ENCODE data around the gene ZNF268.

The ZNF268 gene

GRCh38 chr12:133181238-133181959 is at the start of gene ZNF268:
Gene ZNF268, plus strand, starts transcription at chr12:133181495. Its CDS starts 503 bp downstream, at chr12:133181998.
- DNase-seq, result peak; percentile 94 to 96
- TF ChIP-seq POLR2A (IDR thresholded peaks at IDR 0.05; ENCODE audit: low read length) (peak; percentile 71), GATA1 (IDR thresholded peaks at IDR 0.05; ENCODE audit: low read depth, low read length) (no peak)

- TF ChIP-seq GATA1 (IDR thresholded peaks at IDR 0.05; ENCODE audit: low read depth, low read length) (no peak), POLR2A (IDR thresholded peaks at IDR 0.05; ENCODE audit: low read length) (no peak)
- peak in 1 of 2 experiments; percentile 32 for DNase-seq
Observed at GRCh38 chr12:133135747-133136146, 45.5 kb upstream of the ZNF268 start.

DNA sequence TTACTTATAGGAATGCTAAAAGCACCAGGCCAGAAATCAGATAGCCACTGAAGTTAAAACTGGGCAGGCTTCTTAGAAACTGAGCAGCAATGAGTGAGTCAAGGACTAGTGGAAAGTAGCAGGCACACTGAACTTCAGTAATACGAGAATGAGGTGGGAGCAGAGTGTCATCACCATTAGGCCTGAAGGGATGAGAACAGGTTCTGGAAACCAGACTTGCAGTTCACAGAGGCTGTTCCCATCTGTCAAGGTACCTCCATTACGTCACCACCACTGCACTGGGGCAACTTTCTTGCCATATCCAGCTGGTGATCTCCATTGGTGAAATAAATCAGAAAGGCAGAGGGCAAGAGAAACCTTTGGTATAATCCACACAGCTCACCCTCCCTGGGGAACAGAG is 35.3 kb upstream of the ZNF268 start:
- DNase-seq, result no peak

DNA sequence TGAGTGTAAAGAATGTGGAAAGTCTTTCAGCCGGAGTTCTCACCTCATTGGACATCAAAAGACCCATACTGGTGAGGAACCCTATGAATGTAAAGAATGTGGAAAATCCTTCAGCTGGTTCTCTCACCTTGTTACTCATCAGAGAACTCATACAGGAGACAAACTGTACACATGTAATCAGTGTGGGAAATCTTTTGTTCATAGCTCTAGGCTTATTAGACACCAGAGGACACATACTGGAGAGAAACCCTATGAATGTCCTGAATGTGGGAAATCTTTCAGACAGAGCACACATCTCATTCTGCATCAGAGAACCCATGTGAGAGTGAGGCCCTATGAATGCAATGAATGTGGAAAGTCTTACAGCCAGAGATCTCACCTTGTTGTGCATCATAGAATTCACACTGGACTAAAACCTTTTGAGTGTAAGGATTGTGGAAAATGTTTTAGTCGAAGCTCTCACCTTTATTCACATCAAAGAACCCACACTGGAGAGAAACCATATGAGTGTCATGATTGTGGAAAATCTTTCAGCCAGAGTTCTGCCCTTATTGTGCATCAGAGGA is 25.1 kb upstream of the ZNF268 start:
- no peak for DNase-seq
- TF ChIP-seq POLR2A (IDR thresholded peaks at IDR 0.05; ENCODE audit: low read length), result no peak
- TF ChIP-seq GATA1 (IDR thresholded peaks at IDR 0.05; ENCODE audit: low read depth, low read length), result no peak

More for the DNA sequence above, 35.3 kb upstream of the ZNF268 start:
- TF ChIP-seq POLR2A (IDR thresholded peaks at IDR 0.05; ENCODE audit: low read length), result no peak
- no peak for TF ChIP-seq GATA1 (IDR thresholded peaks at IDR 0.05; ENCODE audit: low read depth, low read length)

- DNase-seq, result no peak
- TF ChIP-seq GATA1 (IDR thresholded peaks at IDR 0.05; ENCODE audit: low read depth, low read length) (no peak), POLR2A (IDR thresholded peaks at IDR 0.05; ENCODE audit: low read length) (no peak)
Observed at GRCh38 chr12:133165776-133166175, 15.5 kb upstream of the ZNF268 start.

DNA sequence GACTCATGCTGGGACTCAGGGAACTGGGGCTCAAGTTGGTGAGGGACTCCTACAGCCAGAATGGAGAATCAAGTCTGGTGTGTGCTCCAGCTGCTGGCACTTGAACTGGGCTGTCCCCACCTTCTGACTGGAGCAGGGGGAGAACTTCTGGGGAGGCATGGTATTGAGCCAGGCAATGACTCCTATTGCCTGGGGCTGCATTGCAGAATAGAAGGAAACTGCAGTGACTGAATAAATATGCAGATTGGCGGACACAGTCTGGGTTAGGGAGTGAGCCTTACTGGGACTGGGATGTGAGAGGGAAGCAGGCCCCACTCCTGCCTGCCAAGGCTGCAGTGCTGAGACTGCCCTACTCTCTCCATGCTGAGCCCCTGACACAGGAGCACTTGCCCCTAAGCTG is 8.8 kb upstream of the ZNF268 start:
- DNase-seq, result no peak
- no peak for TF ChIP-seq GATA1 (IDR thresholded peaks at IDR 0.05; ENCODE audit: low read depth, low read length)
- TF ChIP-seq POLR2A (IDR thresholded peaks at IDR 0.05; ENCODE audit: low read length), result no peak

- no peak for DNase-seq
- no peak for TF ChIP-seq GATA1 (IDR thresholded peaks at IDR 0.05; ENCODE audit: low read depth, low read length)
- TF ChIP-seq POLR2A (IDR thresholded peaks at IDR 0.05; ENCODE audit: low read length), result no peak
Observed at GRCh38 chr12:133174901-133175300, 6.4 kb upstream of the ZNF268 start.

- DNase-seq, result peak in 1 of 2 experiments; percentile 29
- TF ChIP-seq GATA1 (IDR thresholded peaks at IDR 0.05; ENCODE audit: low read depth, low read length) (no peak), POLR2A (IDR thresholded peaks at IDR 0.05; ENCODE audit: low read length) (no peak)
Observed at GRCh38 chr12:133180669-133181068, 626 bp upstream of the ZNF268 start.

GRCh38 chr12:133190176-133190575 is 8.9 kb downstream of the ZNF268 start:
- TF ChIP-seq GATA1 (IDR thresholded peaks at IDR 0.05; ENCODE audit: low read depth, low read length) (no peak), POLR2A (IDR thresholded peaks at IDR 0.05; ENCODE audit: low read length) (no peak)
- no peak for DNase-seq

GRCh38 chr12:133192847-133193246 is 11.6 kb downstream of the ZNF268 start:
- DNase-seq, result no peak
- no peak for TF ChIP-seq GATA1 (IDR thresholded peaks at IDR 0.05; ENCODE audit: low read depth, low read length)
- TF ChIP-seq POLR2A (IDR thresholded peaks at IDR 0.05; ENCODE audit: low read length), result no peak

DNA sequence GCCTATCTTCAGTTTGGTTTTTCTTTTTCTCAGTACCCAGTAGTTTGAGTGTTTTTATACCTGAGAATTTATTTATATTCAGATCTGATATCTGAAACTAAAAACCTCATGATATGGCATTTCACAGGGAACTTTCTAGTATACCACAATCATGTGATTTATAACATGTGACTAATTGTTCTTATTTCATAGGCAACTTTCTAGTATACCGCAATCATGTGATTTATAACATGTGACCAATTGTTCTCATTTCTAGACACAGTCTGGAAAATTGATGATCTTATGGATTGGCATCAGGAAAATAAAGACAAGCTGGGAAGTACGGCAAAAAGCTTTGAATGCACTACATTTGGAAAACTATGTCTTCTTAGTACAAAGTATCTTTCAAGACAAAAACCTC is 20.6 kb downstream of the ZNF268 start:
- TF ChIP-seq GATA1 (IDR thresholded peaks at IDR 0.05; ENCODE audit: low read depth, low read length), result no peak
- TF ChIP-seq POLR2A (IDR thresholded peaks at IDR 0.05; ENCODE audit: low read length), result no peak
- DNase-seq, result no peak

DNA sequence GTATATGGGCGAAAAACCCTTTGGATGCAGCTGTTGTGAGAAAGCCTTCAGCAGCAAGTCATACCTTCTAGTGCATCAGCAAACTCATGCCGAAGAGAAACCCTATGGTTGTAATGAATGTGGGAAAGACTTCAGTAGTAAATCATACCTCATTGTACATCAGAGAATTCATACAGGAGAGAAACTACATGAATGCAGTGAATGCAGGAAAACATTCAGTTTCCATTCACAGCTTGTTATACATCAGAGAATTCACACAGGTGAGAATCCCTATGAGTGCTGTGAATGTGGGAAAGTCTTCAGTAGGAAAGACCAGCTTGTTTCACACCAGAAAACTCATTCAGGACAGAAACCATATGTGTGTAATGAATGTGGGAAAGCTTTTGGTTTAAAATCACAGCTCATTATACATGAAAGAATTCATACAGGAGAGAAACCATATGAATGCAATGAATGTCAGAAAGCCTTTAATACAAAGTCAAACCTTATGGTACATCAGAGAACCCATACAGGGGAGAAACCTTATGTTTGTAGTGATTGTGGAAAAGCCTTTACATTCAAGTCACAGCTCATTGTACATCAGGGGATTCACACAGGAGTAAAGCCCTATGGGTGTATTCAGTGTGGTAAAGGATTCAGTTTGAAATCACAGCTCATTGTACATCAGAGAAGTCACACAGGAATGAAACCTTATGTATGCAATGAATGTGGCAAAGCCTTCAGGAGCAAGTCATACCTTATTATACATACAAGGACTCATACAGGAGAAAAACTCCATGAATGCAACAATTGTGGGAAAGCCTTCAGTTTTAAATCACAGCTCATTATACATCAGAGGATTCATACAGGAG is 21.4 kb downstream of the ZNF268 start:
- TF ChIP-seq POLR2A (IDR thresholded peaks at IDR 0.05; ENCODE audit: low read length), result no peak
- no peak for TF ChIP-seq GATA1 (IDR thresholded peaks at IDR 0.05; ENCODE audit: low read depth, low read length)
- DNase-seq, result peak; percentile 34 to 53

DNA sequence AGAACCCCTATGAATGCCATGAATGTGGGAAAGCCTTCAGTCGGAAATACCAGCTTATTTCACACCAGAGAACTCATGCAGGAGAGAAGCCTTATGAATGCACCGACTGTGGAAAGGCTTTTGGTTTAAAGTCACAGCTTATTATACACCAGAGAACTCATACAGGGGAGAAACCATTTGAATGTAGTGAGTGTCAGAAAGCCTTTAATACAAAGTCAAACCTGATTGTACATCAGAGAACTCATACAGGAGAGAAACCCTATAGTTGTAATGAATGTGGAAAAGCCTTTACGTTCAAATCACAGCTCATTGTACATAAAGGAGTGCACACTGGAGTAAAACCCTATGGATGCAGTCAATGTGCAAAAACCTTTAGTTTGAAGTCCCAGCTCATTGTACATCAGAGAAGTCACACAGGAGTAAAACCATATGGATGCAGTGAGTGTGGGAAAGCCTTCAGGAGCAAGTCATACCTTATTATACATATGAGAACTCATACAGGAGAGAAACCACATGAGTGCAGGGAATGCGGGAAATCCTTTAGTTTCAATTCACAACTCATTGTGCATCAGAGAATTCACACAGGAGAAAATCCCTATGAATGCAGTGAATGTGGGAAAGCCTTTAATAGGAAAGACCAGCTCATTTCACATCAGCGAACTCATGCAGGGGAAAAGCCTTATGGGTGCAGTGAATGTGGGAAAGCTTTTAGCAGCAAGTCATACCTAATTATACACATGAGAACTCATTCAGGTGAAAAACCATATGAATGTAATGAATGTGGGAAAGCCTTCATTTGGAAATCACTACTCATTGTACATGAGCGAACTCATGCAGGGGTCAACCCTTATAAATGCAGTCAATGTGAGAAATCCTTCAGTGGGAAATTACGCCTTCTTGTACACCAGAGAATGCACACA is 22.3 kb downstream of the ZNF268 start:
- DNase-seq, result peak; percentile 42 to 49
- no peak for TF ChIP-seq POLR2A (IDR thresholded peaks at IDR 0.05; ENCODE audit: low read length)
- no peak for TF ChIP-seq GATA1 (IDR thresholded peaks at IDR 0.05; ENCODE audit: low read depth, low read length)

Measured in erythroblast (primary cell).